Smooth muscle cell (in vitro differentiated cells): ENCODE measurements around the gene AGBL4. TPM values are rescaled to one million over a fixed set of nuclear protein-coding genes. Genes with fewer than 3 reads are reported as not detected.

Experiments used
- DNase-seq: peaks from one replicate; lab custom pipeline; 2025; ENCODE audit not compliant: unreplicated experiment; lab: John Stamatoyannopoulos, UW
- H2AFZ ChIP-seq: fragments of 200-600 bp; sonication (generic); 2 replicates; pipeline ENCODE4 v1.6.0; 2016; ENCODE audit warnings: antibody characterized with exemption, low read depth, mild to moderate bottlenecking
- H3F3A ChIP-seq: fragments of 200-600 bp; sonication (generic); 2 replicates; pipeline ENCODE4 v1.6.0; 2017; ENCODE audit warnings: antibody characterized with exemption, low read depth
- H3K27ac ChIP-seq: fragments of 200-600 bp; sonication (generic); 2 replicates; pipeline ENCODE4 v1.5.1; 2016; ENCODE audit warnings: low read depth, mild to moderate bottlenecking
- H3K27me3 ChIP-seq: fragments of 200-600 bp; sonication (generic); 2 replicates; pipeline ENCODE4 v1.6.1; 2016; ENCODE audit warnings: low read depth, mild to moderate bottlenecking
- H3K36me3 ChIP-seq: fragments of 200-600 bp; sonication (generic); 2 replicates; pipeline ENCODE4 v1.5.1; 2016; ENCODE audit warnings: low read depth
- H3K4me1 ChIP-seq: fragments of 200-600 bp; sonication (generic); 2 replicates; pipeline ENCODE4 v1.5.1; 2016; ENCODE audit warnings: low read depth
- H3K4me2 ChIP-seq: fragments of 200-600 bp; sonication (generic); 2 replicates; pipeline ENCODE4 v1.6.0; 2016; ENCODE audit warnings: mild to moderate bottlenecking
- H3K4me3 ChIP-seq: fragments of 200-600 bp; sonication (generic); 2 replicates; pipeline ENCODE4 v1.5.1; 2016; ENCODE audit warnings: mild to moderate bottlenecking
- H3K79me2 ChIP-seq: fragments of 200-600 bp; sonication (generic); 2 replicates; pipeline ENCODE4 v1.6.0; 2016; ENCODE audit warnings: low read depth, mild to moderate bottlenecking
- H3K9ac ChIP-seq: fragments of 200-600 bp; sonication (generic); 2 replicates; pipeline ENCODE4 v1.6.0; 2016; ENCODE audit warnings: low read depth
- H3K9me3 ChIP-seq: fragments of 200-600 bp; sonication (generic); replicated peaks from 2 replicates; pipeline ENCODE4 v1.5.1; 2016; ENCODE audit warnings: low read depth
- H4K20me1 ChIP-seq: fragments of 200-600 bp; sonication (generic); 2 replicates; pipeline ENCODE4 v1.6.0; 2016; ENCODE audit warnings: low read depth
- CTCF ChIP-seq: fragments of 200-600 bp; sonication (generic); IDR thresholded peaks from 2 replicates; pipeline ENCODE4 v1.5.1; 2017; ENCODE audit warnings: borderline replicate concordance, mild to moderate bottlenecking, antibody characterized with exemption; ENCODE audit not compliant: insufficient read depth, poor library complexity, severe bottlenecking
- WGBS: methylation state at CpG from one replicate; pipeline ENCODE4 v1.1.7; 2016; ENCODE audit warnings: low lambda C conversion rate; 5-methylcytosine and 5-hydroxymethylcytosine counted together
- polyA plus RNA-seq: library from polyadenylated mRNA; unstranded; fragments of >200 nt; fragmentation: Nextera tagmentation; extraction: Ambion mirVana; gene quantifications from 2 replicates; pipeline ENCODE4 v1.2.1, GENCODE V29; 2016
- total RNA-seq: library from RNA; depleted of rRNA; stranded (reverse); fragments of >200 nt; gene quantifications from 2 replicates; pipeline ENCODE4 v1.2.3, GENCODE V29; 2014

AGBL4 gene
- total and polyA plus RNA-seq, 2 experiments from 2014 or later, result 0.29 TPM; not detected in 1

- H3K4me3 ChIP-seq, result no peak overlapping the region
- H3K4me2 ChIP-seq, result no peak overlapping the region
- H3K79me2 ChIP-seq, result no peaks in the 10 kb centered on the region
- H3K36me3 ChIP-seq, result no peaks in the 10 kb centered on the region
- no peaks in the 10 kb centered on the region for H3F3A ChIP-seq
- H3K9ac ChIP-seq, result no peak overlapping the region
- TF ChIP-seq CTCF, result no peak
- no peaks in the 10 kb centered on the region for H4K20me1 ChIP-seq
- no peak overlapping the region for H2AFZ ChIP-seq
- no peak for DNase-seq
- no peaks in the 10 kb centered on the region for H3K9me3 ChIP-seq
- H3K27me3 ChIP-seq, result peaks cover 15% of the 10 kb centered on the region
- 97% methylated on average over 4 of the region's 4 CpGs for WGBS
- H3K4me1 ChIP-seq, result peaks cover 4% of the 10 kb centered on the region
- no peak overlapping the region for H3K27ac ChIP-seq
Observed at GRCh38 chr1:48657413-48657812, 1366.3 kb downstream of the AGBL4 start.

- no peaks in the 10 kb centered on the region for H3K9me3 ChIP-seq
- WGBS, result 83% methylated on average over 8 of the region's 8 CpGs
Observed at GRCh38 chr1:48654606-48655210, 1369.0 kb downstream of the AGBL4 start.

GRCh38 chr1:48652334-48652733 is 1371.4 kb downstream of the AGBL4 start:
- no peak for TF ChIP-seq CTCF
- peaks cover 9% of the 10 kb centered on the region for H3K27me3 ChIP-seq
- H3F3A ChIP-seq, result no peaks in the 10 kb centered on the region
- H3K36me3 ChIP-seq, result no peaks in the 10 kb centered on the region
- no peak overlapping the region for H2AFZ ChIP-seq
- no peak for DNase-seq
- H3K9ac ChIP-seq, result no peak overlapping the region
- no peaks in the 10 kb centered on the region for H4K20me1 ChIP-seq
- H3K27ac ChIP-seq, result no peak overlapping the region
- no peak overlapping the region for H3K4me3 ChIP-seq
- H3K4me1 ChIP-seq, result peaks cover 4% of the 10 kb centered on the region
- H3K79me2 ChIP-seq, result no peaks in the 10 kb centered on the region
- H3K4me2 ChIP-seq, result no peak overlapping the region
- no peaks in the 10 kb centered on the region for H3K9me3 ChIP-seq
- WGBS, result 90% methylated on average over 6 of the region's 6 CpGs

More at GRCh38 chr1:48654606-48655210, 1369.0 kb downstream of the AGBL4 start:
- no peak overlapping the region for H2AFZ ChIP-seq
- no peak overlapping the region for H3K9ac ChIP-seq
- H3K4me3 ChIP-seq, result no peak overlapping the region
- no peak for TF ChIP-seq CTCF
- H3K4me1 ChIP-seq, result peaks cover 4% of the 10 kb centered on the region
- no peaks in the 10 kb centered on the region for H3K36me3 ChIP-seq
- no peak for DNase-seq
- H3K79me2 ChIP-seq, result no peaks in the 10 kb centered on the region
- H3F3A ChIP-seq, result no peaks in the 10 kb centered on the region
- peaks cover 9% of the 10 kb centered on the region for H3K27me3 ChIP-seq
- no peaks in the 10 kb centered on the region for H4K20me1 ChIP-seq
- H3K4me2 ChIP-seq, result no peak overlapping the region
- H3K27ac ChIP-seq, result no peak overlapping the region

- H3F3A ChIP-seq, result no peaks in the 10 kb centered on the region
- H3K9ac ChIP-seq, result no peak overlapping the region
- DNase-seq, result no peak
- peaks cover 11% of the 10 kb centered on the region for H3K27me3 ChIP-seq
- H3K9me3 ChIP-seq, result no peaks in the 10 kb centered on the region
- WGBS, result 93% methylated on average over 3 of the region's 3 CpGs
- H3K36me3 ChIP-seq, result no peaks in the 10 kb centered on the region
- H2AFZ ChIP-seq, result no peak overlapping the region
- no peaks in the 10 kb centered on the region for H3K79me2 ChIP-seq
- peaks cover 4% of the 10 kb centered on the region for H3K4me1 ChIP-seq
- TF ChIP-seq CTCF, result no peak
- H3K4me2 ChIP-seq, result no peak overlapping the region
- no peak overlapping the region for H3K4me3 ChIP-seq
- no peaks in the 10 kb centered on the region for H4K20me1 ChIP-seq
- no peak overlapping the region for H3K27ac ChIP-seq
Observed at GRCh38 chr1:48649880-48650279, 1373.9 kb downstream of the AGBL4 start.
